Lung (tissue), 12 donors: ENCODE data around the gene NSUN6. TPM values are rescaled to one million over a fixed set of nuclear protein-coding genes. Genes with fewer than 3 reads are reported as not detected.

Experiments used
- ATAC-seq: fragments of 200-7000 bp; cut with Tn5 transposase; one replicate; pipeline ENCODE4 v1.9.1; 2020; ENCODE audit warnings: moderate number of reproducible peaks; ENCODE audit not compliant: insufficient read depth, low FRiP score
- DNase-seq, 3 donors: peaks; one replicate each; pipeline ENCODE4 v3.0.0-alpha.2; 2013 to 2017
- H3K27ac ChIP-seq, 2 donors: one replicate each; pipeline ENCODE4 v1.5.1; 2013; ENCODE audit warnings: mild to moderate bottlenecking in 2 of 2, moderate library complexity in 2 of 2, control low read depth in 1 of 2, inconsistent platforms in 1 of 2, low read depth in 1 of 2, low read length in 1 of 2
- H3K27me3 ChIP-seq, 3 donors: one replicate each; pipeline ENCODE4 v1.5.1; 2013; ENCODE audit warnings: low read length in 2 of 3; ENCODE audit not compliant: control insufficient read depth in 3 of 3, insufficient read depth in 3 of 3
- H3K36me3 ChIP-seq, 4 donors: one replicate each; pipeline ENCODE4 v1.5.1; 2013; ENCODE audit warnings: low read length in 4 of 4, mild to moderate bottlenecking in 1 of 4, moderate library complexity in 1 of 4; ENCODE audit not compliant: control insufficient read depth in 4 of 4, insufficient read depth in 4 of 4
- H3K4me1 ChIP-seq, 5 donors: one replicate each; pipeline ENCODE4 v1.5.1; 2013; ENCODE audit warnings: low read length in 5 of 5, mild to moderate bottlenecking in 2 of 5, moderate library complexity in 1 of 5; ENCODE audit not compliant: control insufficient read depth in 5 of 5, insufficient read depth in 5 of 5
- H3K4me3 ChIP-seq: one replicate; pipeline ENCODE4 v1.5.1; 2013; ENCODE audit warnings: mild to moderate bottlenecking, control low read depth, moderate library complexity
- H3K9ac ChIP-seq, 2 donors: one replicate each; pipeline ENCODE4 v1.5.1; 2013; ENCODE audit warnings: low read length in 2 of 2, control low read depth in 1 of 2; ENCODE audit not compliant: insufficient read depth in 1 of 2
- H3K9me3 ChIP-seq, 4 donors: one replicate each; pipeline ENCODE4 v1.5.1; 2013; ENCODE audit warnings: low read length in 3 of 4, mild to moderate bottlenecking in 1 of 4, moderate library complexity in 1 of 4; ENCODE audit not compliant: control insufficient read depth in 4 of 4, insufficient read depth in 3 of 4
- WGBS, 2 donors: extraction: QIAGEN DNeasy Blood & Tissue Kit; methylation state at CpG; one replicate each; pipeline ENCODE4 v1.1.7; 2013; 5-methylcytosine and 5-hydroxymethylcytosine counted together
- polyA plus RNA-seq, 2 donors: library from polyadenylated mRNA; stranded (reverse); fragments of 200-250 nt; gene quantifications; one replicate each; pipeline ENCODE4 v1.2.1, GENCODE V29; 2013
- total RNA-seq, 2 donors: library from RNA; depleted of rRNA in 1 of 2; stranded (reverse); fragments of >200 nt in 1 of 2; gene quantifications; one replicate each; pipeline ENCODE4 v1.2.1, GENCODE V29; 2014 to 2021
- TF ChIP-seq, protein P1 (sequence below): IDR thresholded peaks from 2 replicates; pipeline ENCODE4 v1.5.1; 2012; ENCODE audit warnings: mild to moderate bottlenecking; ENCODE audit errors: control extremely low read depth, extremely low read depth
- donor health status: control.
- donor health status: control.
- donor health status: Bipolar disorder and iron deficiency.
- donor health status: healthy.
- donor health status: DM: yes; HTN: yes; CAD: no.

NSUN6 gene
- total and polyA plus RNA-seq, 4 donors: 4.0 to 30.5 (median 6.5) TPM

DNA sequence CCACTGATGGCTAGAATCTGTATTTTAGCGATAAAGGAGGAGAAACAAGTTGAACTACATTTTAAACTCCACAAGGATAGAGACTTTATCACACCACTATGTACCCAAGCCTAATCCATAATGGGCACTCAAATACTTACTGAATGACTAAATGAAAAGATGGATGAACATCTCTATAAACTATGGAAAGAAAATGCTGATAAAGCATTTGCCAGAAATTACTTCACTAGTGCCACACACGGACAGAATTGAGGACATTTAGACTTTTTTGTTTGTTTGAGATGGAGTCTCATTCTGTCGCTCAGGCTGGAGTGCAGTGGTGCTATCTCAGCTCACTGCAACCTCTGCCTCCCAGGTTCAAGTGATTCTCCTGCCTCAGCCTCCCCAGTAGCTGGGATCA, 1.7 kb upstream of the NSUN6 start:
- Histone ChIP-seq H3K9me3 (no peaks in the 10 kb centered on the region), H3K36me3 (no peaks in the 10 kb centered on the region), H3K27ac (no peak overlapping the region), H3K4me1 (peaks cover 0 to 27% (median 8%) of the 10 kb centered on the region in 5 donors), H3K27me3 (no peaks in the 10 kb centered on the region), H3K4me3 (no peak overlapping the region), H3K9ac (no peak overlapping the region)
- no peak for ATAC-seq
- WGBS, 2 donors: 94 to 97% methylated on average over 3 of the region's 3 CpGs
- no peak for DNase-seq
- TF ChIP-seq, protein P1, sequence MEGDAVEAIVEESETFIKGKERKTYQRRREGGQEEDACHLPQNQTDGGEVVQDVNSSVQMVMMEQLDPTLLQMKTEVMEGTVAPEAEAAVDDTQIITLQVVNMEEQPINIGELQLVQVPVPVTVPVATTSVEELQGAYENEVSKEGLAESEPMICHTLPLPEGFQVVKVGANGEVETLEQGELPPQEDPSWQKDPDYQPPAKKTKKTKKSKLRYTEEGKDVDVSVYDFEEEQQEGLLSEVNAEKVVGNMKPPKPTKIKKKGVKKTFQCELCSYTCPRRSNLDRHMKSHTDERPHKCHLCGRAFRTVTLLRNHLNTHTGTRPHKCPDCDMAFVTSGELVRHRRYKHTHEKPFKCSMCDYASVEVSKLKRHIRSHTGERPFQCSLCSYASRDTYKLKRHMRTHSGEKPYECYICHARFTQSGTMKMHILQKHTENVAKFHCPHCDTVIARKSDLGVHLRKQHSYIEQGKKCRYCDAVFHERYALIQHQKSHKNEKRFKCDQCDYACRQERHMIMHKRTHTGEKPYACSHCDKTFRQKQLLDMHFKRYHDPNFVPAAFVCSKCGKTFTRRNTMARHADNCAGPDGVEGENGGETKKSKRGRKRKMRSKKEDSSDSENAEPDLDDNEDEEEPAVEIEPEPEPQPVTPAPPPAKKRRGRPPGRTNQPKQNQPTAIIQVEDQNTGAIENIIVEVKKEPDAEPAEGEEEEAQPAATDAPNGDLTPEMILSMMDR: no peak

DNA sequence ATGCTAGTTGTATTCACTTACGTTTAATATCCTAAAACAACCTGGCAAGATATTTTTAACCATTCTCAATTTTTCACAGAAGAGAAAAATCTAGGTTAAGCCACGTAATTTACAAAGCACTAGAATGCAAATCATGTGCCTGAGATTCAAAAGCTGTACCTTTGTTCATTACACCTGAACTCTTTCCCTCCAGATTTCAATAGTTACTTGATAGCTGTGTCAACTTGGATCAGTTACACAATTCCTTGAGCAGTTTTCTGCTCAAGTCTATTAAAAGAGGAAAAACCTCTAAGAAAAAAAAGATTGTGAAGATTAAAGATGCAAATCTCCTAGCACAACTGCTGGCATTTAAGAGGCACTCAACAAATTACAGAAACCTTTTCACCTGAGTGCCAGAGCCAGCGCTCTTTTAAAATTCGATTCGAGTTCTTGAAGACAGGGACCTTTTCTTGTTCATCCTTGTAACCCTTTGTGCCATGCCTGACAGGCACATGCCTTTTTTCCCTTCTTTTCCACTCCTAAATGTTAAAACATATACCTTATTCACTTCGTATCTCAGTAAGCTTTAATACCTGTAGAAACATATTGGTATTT, 886 bp downstream of the NSUN6 start:
- no peak overlapping the region for H3K27ac ChIP-seq
- DNase-seq (peak in 2 of 3 donors; percentile 28 to 38), ATAC-seq (no peak)
- peaks cover 0 to 18% (median 4%) of the 10 kb centered on the region in 5 donors for H3K4me1 ChIP-seq
- H3K27me3 ChIP-seq: no peaks in the 10 kb centered on the region
- H3K9me3 ChIP-seq: no peaks in the 10 kb centered on the region
- H3K9ac ChIP-seq: peak overlapping the region; percentile 82 to 91
- WGBS, 2 donors: 10 to 14% methylated on average over 6 of the region's 6 CpGs
- TF ChIP-seq, protein P1: no peak
- no peak overlapping the region for H3K4me3 ChIP-seq
- no peaks in the 10 kb centered on the region for H3K36me3 ChIP-seq

DNA sequence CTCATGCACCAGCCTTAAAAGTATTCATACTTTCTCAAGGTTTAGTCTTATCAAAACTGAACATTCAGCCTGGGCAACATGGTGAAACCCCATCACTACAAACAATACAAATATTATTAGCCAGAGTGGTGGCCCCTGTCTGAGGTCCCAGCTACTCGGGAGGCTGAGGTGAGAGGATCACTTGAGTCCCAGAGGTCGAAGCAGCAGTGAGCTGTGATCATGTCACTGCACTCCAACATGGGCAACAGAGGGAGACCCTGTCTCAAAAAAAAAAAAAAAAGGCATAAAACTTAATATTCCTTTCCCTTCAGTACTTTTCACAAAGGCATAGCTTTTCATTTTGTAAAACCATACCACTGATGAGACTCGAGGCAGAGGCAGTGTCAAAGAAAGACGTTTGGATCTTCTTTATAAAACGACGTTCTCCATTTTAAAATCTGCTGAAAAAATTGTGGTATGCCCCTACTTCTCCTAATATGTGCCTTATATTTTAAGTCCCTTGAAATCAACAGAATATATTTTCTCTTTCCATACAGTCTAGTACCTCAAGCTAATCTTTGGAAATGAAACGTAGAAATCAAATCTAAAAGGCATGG, 1.9 kb downstream of the NSUN6 start:
- H3K4me3 ChIP-seq: no peak overlapping the region
- no peaks in the 10 kb centered on the region for H3K36me3 ChIP-seq
- no peaks in the 10 kb centered on the region for H3K27me3 ChIP-seq
- peaks cover 0 to 18% (median 4%) of the 10 kb centered on the region in 5 donors for H3K4me1 ChIP-seq
- no peak for ATAC-seq
- DNase-seq: no peak
- TF ChIP-seq, protein P1: no peak
- 70 to 79% methylated on average over 7 of the region's 7 CpGs for WGBS, 2 donors
- no peak overlapping the region for H3K27ac ChIP-seq
- no peak overlapping the region for H3K9ac ChIP-seq
- H3K9me3 ChIP-seq: no peaks in the 10 kb centered on the region
